Measurements from ENCODE around the gene CLTA.
A peak's percentile ranks its signal among the peaks of the same experiment; 100 is the strongest.

The CLTA gene

DNA sequence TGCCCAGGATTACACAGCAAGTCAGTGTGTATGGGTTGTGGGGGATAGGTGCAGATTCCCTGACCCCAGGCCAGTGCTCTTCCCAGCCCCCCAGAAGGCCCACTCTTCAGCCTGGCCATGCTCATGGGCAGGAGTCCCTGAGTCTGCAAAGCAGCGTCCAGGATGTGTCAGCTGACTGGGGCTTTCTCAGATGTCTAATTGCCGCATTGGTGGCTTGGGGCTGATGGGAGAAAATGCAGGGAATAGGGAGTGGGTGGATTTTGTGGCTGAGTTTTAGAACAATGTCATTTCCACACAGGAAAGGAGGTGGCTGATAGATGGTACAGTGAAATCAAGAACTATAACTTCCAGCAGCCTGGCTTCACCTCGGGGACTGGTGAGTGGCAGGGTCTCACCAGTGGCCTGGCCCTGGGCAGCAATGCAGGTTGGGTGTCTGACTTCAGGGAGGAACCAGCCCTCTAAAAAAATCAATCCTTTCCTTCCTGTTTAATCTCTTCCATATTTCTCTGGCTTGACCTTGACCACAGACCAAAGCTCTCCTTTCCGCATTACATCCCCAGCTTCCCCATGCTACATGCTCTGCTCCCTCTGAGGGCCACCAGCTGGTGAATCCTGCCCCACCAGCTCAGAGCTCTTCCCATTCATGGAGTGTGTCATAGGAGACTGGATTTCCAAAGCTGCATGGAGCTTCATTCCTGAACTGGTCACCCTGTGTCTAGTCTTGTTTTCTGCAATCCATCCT lies 40.0 kb upstream of the CLTA start:
- no peak for DNase-seq (ENCODE audit: low spot score)
- in situ Hi-C loops (cut with MboI; ENCODE audit: low pct_unique_long_range_greater_than_20kb, low sequenced_read_pairs, unreplicated experiment), result no loop called here
- TF ChIP-seq CTCF (IDR thresholded peaks at IDR 0.05; ENCODE audit: extremely low read depth, insufficient read depth, missing control alignments), result no peak

DNA sequence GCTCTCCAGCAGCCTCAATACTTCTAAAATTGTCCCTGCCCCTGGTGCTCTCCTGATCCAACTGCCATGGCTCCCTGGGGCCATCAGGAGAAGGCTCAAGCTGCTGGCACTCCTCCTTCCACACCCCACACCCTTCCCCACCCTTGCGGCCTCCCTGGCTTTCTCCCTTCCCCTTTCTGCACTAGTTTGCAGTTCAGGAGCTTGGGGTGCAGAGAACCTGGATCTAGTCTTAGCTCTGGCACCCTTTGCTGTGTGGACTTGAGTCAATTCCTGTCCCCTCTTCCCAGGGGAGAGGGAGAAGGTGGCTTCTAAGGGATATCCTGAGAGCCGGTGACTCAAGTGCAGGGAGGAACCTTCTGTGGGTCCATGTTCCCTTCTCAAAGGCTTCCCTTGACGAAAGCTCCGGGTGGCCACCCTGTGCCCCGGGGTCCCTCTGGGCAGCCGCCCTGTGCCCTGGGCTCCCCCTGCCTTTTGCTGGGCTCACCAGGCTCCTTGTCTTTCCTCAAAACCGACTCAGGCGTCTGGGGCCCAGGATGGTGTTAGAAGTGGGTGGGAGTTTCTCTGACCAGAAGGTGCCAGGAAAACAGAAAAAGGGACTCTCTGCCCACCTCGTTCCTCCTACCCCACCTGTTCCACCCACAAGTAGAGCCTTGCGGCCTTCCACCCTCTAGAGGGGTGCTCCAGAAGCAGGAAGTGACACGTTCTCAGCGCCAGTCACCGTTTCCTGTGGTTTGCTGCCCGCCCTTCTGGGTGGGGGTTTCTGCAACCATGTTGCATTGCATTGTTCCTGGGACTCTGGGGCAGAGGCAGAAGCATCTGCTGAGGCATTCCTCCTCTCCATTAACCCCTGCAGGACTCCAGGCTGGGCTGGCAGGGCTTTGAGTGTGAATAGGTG lies 39.2 kb upstream of the CLTA start:
- in situ Hi-C loops (cut with MboI; ENCODE audit: low pct_unique_long_range_greater_than_20kb, low sequenced_read_pairs, unreplicated experiment), result no loop called here
- DNase-seq (ENCODE audit: low spot score), result peak; percentile 72
- no peak for TF ChIP-seq CTCF (IDR thresholded peaks at IDR 0.05; ENCODE audit: extremely low read depth, insufficient read depth, missing control alignments)

GRCh38 chr9:36152741-36153438 lies 37.8 kb upstream of the CLTA start:
- DNase-seq (ENCODE audit: low spot score), result no peak
- in situ Hi-C loops (cut with MboI; ENCODE audit: low pct_unique_long_range_greater_than_20kb, low sequenced_read_pairs, unreplicated experiment), result no loop called here
- TF ChIP-seq CTCF (IDR thresholded peaks at IDR 0.05; ENCODE audit: extremely low read depth, insufficient read depth, missing control alignments), result no peak

- in situ Hi-C loops (cut with MboI; ENCODE audit: low pct_unique_long_range_greater_than_20kb, low sequenced_read_pairs, unreplicated experiment), result no loop called here
Measured at GRCh38 chr9:36153746-36154145, 37.0 kb upstream of the CLTA start.

DNA sequence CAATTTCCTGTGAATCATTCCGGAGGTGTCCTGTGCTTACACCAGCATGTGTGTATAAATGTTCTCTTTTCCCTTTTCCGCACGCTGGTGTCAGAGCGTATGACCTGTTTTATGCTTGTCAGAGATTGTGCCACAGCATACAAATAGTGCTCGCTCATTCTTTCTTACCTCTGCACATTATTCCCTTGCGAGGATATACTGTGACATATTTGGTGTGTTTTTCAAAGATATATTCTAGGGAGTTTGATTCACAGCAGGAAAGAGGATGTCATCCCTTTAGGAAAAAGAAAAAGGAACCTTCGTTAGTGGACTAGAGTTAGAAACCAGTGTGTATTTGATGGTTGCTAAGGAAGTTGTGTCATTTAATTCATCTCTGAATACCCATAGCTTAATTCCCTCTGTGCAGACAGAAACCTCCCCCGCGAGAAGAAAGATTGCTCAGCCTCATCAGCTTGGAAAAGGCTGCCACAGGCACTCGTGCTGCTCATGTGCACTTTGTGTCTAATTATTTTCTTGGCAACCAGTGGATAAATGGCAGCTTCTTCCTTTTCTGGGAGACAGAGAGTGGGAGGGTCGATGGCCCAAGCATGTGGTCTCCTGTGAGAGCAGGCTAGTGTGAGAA lies 36.3 kb upstream of the CLTA start:
- TF ChIP-seq CTCF (IDR thresholded peaks at IDR 0.05; ENCODE audit: extremely low read depth, insufficient read depth, missing control alignments), result no peak
- in situ Hi-C loops (cut with MboI; ENCODE audit: low pct_unique_long_range_greater_than_20kb, low sequenced_read_pairs, unreplicated experiment), result no loop called here
- no peak for DNase-seq (ENCODE audit: low spot score)

More at GRCh38 chr9:36153746-36154145, 37.0 kb upstream of the CLTA start:
- no peak for TF ChIP-seq CTCF (IDR thresholded peaks at IDR 0.05; ENCODE audit: extremely low read depth, insufficient read depth, missing control alignments)
- no peak for DNase-seq (ENCODE audit: low spot score)

DNA sequence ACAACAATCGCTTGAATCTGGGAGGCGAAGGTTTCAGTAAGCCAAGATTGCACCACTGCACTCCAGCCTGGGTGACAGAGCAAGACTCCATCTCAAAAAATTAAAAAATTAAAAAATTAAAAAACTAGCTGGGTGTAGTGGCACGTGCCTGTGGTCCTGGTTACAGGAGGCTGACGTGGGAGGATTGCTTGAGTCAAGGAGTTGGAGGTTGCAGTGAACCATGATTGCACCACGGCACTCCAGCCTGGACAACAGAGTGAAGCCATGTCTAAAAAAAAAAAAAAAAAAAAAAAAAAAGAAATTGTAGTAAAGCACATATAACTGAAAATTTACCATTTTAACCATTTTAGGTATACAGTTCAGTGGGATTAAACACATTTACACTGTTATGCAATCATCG lies 34.6 kb upstream of the CLTA start:
- DNase-seq (ENCODE audit: low spot score), result no peak
- TF ChIP-seq CTCF (IDR thresholded peaks at IDR 0.05; ENCODE audit: extremely low read depth, insufficient read depth, missing control alignments), result no peak
- in situ Hi-C loops (cut with MboI; ENCODE audit: low pct_unique_long_range_greater_than_20kb, low sequenced_read_pairs, unreplicated experiment), result no loop called here
